DND-41 (cell line): Measurements from ENCODE around the gene CACNA1A.

Experiments used
- ATAC-seq: fragments of 200-7000 bp; cut with Tn5 transposase; 3 replicates; pipeline ENCODE4 v1.9.1; 2021; ENCODE audit warnings: low read depth; ENCODE audit not compliant: insufficient read depth
- DNase-seq: peaks from one replicate; pipeline ENCODE4 v3.0.0-alpha.2; 2020
- H2AFZ ChIP-seq: 2 replicates; pipeline ENCODE4 v1.6.0; 2012; ENCODE audit warnings: low read depth, low read length
- H3K27ac ChIP-seq: 2 replicates; pipeline ENCODE4 v1.5.1; 2012; ENCODE audit warnings: low read length, inconsistent platforms
- H3K27me3 ChIP-seq: fragments of 200-600 bp; sonication (generic); 2 replicates; pipeline ENCODE4 v1.6.0; 2012; ENCODE audit warnings: low read length, mild to moderate bottlenecking, inconsistent platforms; ENCODE audit not compliant: insufficient read depth, poor library complexity
- H3K36me3 ChIP-seq: 2 replicates; pipeline ENCODE4 v1.5.1; 2012; ENCODE audit warnings: low read length, inconsistent platforms; ENCODE audit not compliant: insufficient read depth
- H3K4me1 ChIP-seq: 2 replicates; pipeline ENCODE4 v1.5.1; 2012; ENCODE audit warnings: mild to moderate bottlenecking, low read length; ENCODE audit not compliant: insufficient read depth
- H3K4me2 ChIP-seq: 2 replicates; pipeline ENCODE4 v1.6.0; 2012; ENCODE audit warnings: mild to moderate bottlenecking, moderate library complexity, low read length, inconsistent platforms; ENCODE audit not compliant: insufficient read depth
- H3K4me3 ChIP-seq, 2 experiments: fragments of 200-600 bp in 1 of 2; shearing (Covaris generic) in 1 of 2; 2 replicates each; pipeline ENCODE4 v1.5.1; 2012 to 2016; ENCODE audit warnings: inconsistent platforms in 2 of 2, low read length in 2 of 2, mild to moderate bottlenecking in 2 of 2, low read depth in 1 of 2, moderate library complexity in 1 of 2
- H3K79me2 ChIP-seq: 2 replicates; pipeline ENCODE4 v1.6.0; 2012; ENCODE audit warnings: low read length, inconsistent platforms; ENCODE audit not compliant: insufficient read depth
- H3K9ac ChIP-seq: 2 replicates; pipeline ENCODE4 v1.6.0; 2012; ENCODE audit warnings: low read depth, mild to moderate bottlenecking, inconsistent platforms, low read length, moderate library complexity
- H3K9me3 ChIP-seq: 2 replicates; pipeline ENCODE4 v1.5.1; 2012; ENCODE audit warnings: low read length, moderate library complexity, mild to moderate bottlenecking, inconsistent platforms; ENCODE audit not compliant: insufficient read depth, severe bottlenecking
- H4K20me1 ChIP-seq: 2 replicates; pipeline ENCODE4 v1.6.0; 2012; ENCODE audit warnings: low read length; ENCODE audit not compliant: insufficient read depth
- EZH2 ChIP-seq: IDR thresholded peaks from 3 replicates; pipeline ENCODE4 v1.6.1; 2012; ENCODE audit warnings: borderline replicate concordance, low read depth, mild to moderate bottlenecking, moderate library complexity, low read length, inconsistent platforms; ENCODE audit not compliant: severe bottlenecking
- TF ChIP-seq, protein P1 (sequence below): IDR thresholded peaks from 2 replicates; pipeline ENCODE4 v1.5.1; 2012; ENCODE audit warnings: borderline replicate concordance, low read length, moderate library complexity, mild to moderate bottlenecking; ENCODE audit not compliant: poor library complexity, severe bottlenecking; ENCODE audit errors: extremely low read depth

The CACNA1A gene

DNA sequence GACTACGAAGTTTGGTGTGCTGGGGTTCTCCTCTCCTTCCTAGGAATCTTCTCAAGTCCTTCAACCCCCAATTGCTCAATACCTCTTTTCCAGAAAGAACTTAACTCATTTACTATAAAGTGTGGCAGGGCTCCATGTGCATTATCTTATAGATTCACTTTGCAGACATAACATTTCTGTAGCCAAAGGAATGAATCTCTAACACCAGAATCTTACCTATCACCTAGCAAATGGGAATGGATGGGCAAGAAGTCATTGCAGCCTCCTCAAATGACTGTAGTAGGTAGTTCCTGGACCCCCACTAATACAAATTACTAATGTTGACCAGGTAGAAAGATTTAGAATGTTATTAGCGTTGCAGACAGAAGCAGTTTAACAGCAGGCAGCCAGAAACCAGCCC is 5.7 kb upstream of the CACNA1A start:
- H3K9ac ChIP-seq = no peak overlapping the region
- no peak overlapping the region for H2AFZ ChIP-seq
- H3K79me2 ChIP-seq = no peaks in the 10 kb centered on the region
- no peaks in the 10 kb centered on the region for H3K4me1 ChIP-seq
- H3K9me3 ChIP-seq = no peaks in the 10 kb centered on the region
- no peak overlapping the region for H3K4me2 ChIP-seq
- no peak overlapping the region for H3K27ac ChIP-seq
- H3K36me3 ChIP-seq = no peaks in the 10 kb centered on the region
- peaks cover 4% of the 10 kb centered on the region for H3K27me3 ChIP-seq
- TF ChIP-seq, protein P1, sequence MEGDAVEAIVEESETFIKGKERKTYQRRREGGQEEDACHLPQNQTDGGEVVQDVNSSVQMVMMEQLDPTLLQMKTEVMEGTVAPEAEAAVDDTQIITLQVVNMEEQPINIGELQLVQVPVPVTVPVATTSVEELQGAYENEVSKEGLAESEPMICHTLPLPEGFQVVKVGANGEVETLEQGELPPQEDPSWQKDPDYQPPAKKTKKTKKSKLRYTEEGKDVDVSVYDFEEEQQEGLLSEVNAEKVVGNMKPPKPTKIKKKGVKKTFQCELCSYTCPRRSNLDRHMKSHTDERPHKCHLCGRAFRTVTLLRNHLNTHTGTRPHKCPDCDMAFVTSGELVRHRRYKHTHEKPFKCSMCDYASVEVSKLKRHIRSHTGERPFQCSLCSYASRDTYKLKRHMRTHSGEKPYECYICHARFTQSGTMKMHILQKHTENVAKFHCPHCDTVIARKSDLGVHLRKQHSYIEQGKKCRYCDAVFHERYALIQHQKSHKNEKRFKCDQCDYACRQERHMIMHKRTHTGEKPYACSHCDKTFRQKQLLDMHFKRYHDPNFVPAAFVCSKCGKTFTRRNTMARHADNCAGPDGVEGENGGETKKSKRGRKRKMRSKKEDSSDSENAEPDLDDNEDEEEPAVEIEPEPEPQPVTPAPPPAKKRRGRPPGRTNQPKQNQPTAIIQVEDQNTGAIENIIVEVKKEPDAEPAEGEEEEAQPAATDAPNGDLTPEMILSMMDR = no peak
- no peak for TF ChIP-seq EZH2
- ATAC-seq = no peak
- DNase-seq = no peak
- no peak overlapping the region for H3K4me3 ChIP-seq
- no peaks in the 10 kb centered on the region for H4K20me1 ChIP-seq

DNA sequence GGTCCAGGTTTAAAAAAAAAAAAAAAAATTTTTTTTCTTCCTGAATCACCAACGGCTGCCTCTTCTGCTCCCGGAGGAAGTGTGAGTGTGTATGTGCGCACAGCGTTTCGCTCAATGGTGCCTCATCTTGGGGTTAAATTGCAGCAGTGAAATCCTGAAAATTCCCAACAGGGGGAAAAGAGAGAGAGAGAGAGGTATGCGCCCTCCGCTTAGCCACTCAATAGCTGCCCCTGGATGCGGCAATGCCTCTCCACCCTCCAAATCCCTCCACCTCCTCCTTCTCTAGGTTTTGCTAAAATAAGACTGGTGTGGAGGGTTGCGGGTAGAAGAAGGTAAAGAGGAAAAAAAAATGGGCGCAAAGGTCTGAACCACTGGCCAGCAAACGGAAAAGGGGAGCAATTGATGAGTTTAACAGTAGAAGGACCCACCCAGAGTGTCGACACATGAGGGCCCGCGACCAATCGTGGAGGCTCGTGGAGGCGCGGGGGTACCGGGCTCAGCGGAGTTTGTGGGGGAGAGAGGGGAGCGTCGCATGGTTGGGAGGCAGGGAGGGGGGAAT is 853 bp upstream of the CACNA1A start:
- no peak for ATAC-seq
- no peaks in the 10 kb centered on the region for H3K79me2 ChIP-seq
- H4K20me1 ChIP-seq = no peaks in the 10 kb centered on the region
- H3K9ac ChIP-seq = no peak overlapping the region
- no peak overlapping the region for H2AFZ ChIP-seq
- H3K27ac ChIP-seq = no peak overlapping the region
- no peaks in the 10 kb centered on the region for H3K4me1 ChIP-seq
- no peaks in the 10 kb centered on the region for H3K36me3 ChIP-seq
- DNase-seq = no peak
- H3K4me3 ChIP-seq = no peak overlapping the region
- no peaks in the 10 kb centered on the region for H3K9me3 ChIP-seq
- TF ChIP-seq EZH2 = no peak
- TF ChIP-seq, protein P1 = no peak
- H3K27me3 ChIP-seq = peaks cover 4% of the 10 kb centered on the region
- H3K4me2 ChIP-seq = no peak overlapping the region

DNA sequence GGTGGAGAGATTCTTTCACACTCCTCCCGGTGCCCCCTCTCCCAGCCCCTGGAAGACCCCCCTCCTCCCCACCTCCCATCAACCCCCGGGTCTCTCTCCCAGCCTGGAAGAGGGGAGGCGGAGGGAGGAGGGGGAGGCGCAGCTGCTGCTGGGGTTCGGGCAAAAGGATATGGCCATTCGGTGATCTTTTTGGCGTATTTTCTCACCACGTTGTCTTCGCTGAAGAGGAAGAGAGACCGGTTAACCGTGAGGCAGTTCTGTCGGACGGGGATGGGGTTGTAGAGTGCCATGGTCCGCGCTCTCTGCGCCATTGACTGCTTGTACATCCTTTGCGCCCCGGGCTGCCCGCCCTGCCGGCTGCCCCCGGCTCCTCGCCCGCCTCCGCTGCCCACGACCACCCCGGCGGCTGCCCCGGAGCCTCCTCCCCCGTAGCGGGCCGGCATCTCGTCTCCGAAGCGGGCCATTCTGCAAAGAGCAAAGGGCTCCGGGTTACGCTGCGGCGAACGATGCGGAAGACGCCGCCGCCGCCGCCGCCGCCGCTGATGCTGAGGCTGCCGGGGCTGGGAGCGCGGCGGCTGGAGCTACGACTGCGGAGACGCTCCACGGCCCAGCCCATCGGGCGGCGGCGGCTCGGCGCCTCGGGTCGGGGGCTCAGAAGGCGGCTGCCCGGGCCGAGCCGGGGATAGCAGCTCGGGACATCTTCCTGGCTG is 363 bp downstream of the CACNA1A start:
- H3K79me2 ChIP-seq = no peaks in the 10 kb centered on the region
- no peak overlapping the region for H3K4me2 ChIP-seq
- no peak overlapping the region for H3K4me3 ChIP-seq
- H3K9ac ChIP-seq = no peak overlapping the region
- no peaks in the 10 kb centered on the region for H3K4me1 ChIP-seq
- no peaks in the 10 kb centered on the region for H3K9me3 ChIP-seq
- no peak for ATAC-seq
- no peak for DNase-seq
- H3K36me3 ChIP-seq = no peaks in the 10 kb centered on the region
- H2AFZ ChIP-seq = no peak overlapping the region
- H3K27ac ChIP-seq = no peak overlapping the region
- no peaks in the 10 kb centered on the region for H4K20me1 ChIP-seq
- TF ChIP-seq EZH2 = no peak
- TF ChIP-seq, protein P1 = no peak
- peaks cover 4% of the 10 kb centered on the region for H3K27me3 ChIP-seq
